IMR-90 (cell line): Measurements from ENCODE around the gene ID3. TPM values are rescaled to one million over a fixed set of nuclear protein-coding genes. Genes with fewer than 3 reads are reported as not detected.

ENCODE experiments used
- ATAC-seq: fragments of 200-7000 bp; cut with Tn5 transposase; 2 replicates; pipeline ENCODE4 v1.9.1; 2020; ENCODE audit warnings: low read depth, mild to moderate bottlenecking, moderate library complexity
- BruUV-seq: library from RNA; stranded (reverse); fragments of 400-500 nt; replicated peaks from 2 replicates; lab custom pipeline; 2021; lab: Mats Ljungman, UMichigan
- CTCF ChIA-PET: fragments of 300-600 bp; formaldehyde crosslinking; extraction: SDS; loops from one replicate; lab custom pipeline; 2021; ENCODE audit warnings: antibody characterized with exemption; lab: Yijun Ruan, JAX
- POLR2A ChIA-PET: fragments of 300-600 bp; sonication (Branson Sonifier 250); formaldehyde crosslinking; loops from one replicate; lab custom pipeline; 2022; ENCODE audit warnings: antibody characterized with exemption; ENCODE audit not compliant: unreplicated experiment; lab: Charles Lee
- DNase-seq: peaks from one replicate; pipeline ENCODE4 v3.0.0; 2013
- H2AFZ ChIP-seq: replicated peaks from 2 replicates; pipeline ENCODE3; 2013; ENCODE audit warnings: low read length, mild to moderate bottlenecking; ENCODE audit not compliant: poor library complexity
- H2AK5ac ChIP-seq: 2 replicates; pipeline ENCODE4 v1.6.1; 2013; ENCODE audit warnings: low read depth, low read length, inconsistent platforms
- H2AK9ac ChIP-seq: replicated peaks from 2 replicates; pipeline ENCODE3; 2013; ENCODE audit warnings: mild to moderate bottlenecking, low read depth, low read length, moderate library complexity; ENCODE audit not compliant: poor library complexity
- H2BK120ac ChIP-seq: 2 replicates; pipeline ENCODE4 v1.6.1; 2013; ENCODE audit warnings: low read depth, low read length, inconsistent platforms
- H2BK15ac ChIP-seq: 3 replicates; pipeline ENCODE4 v1.6.1; 2013; ENCODE audit warnings: low read depth, low read length, inconsistent platforms
- H2BK20ac ChIP-seq: 2 replicates; pipeline ENCODE4 v1.6.1; 2013; ENCODE audit warnings: low read depth, mild to moderate bottlenecking, inconsistent platforms, low read length, moderate library complexity
- H2BK5ac ChIP-seq: 2 replicates; pipeline ENCODE4 v1.6.1; 2013; ENCODE audit warnings: mild to moderate bottlenecking, low read depth, low read length, inconsistent platforms; ENCODE audit not compliant: poor library complexity, severe bottlenecking
- H3K14ac ChIP-seq: replicated peaks from 2 replicates; pipeline ENCODE4 v1.6.1; 2013; ENCODE audit warnings: low read depth, low read length, inconsistent platforms
- H3K18ac ChIP-seq: 2 replicates; pipeline ENCODE4 v1.6.1; 2013; ENCODE audit warnings: low read depth, low read length, control low read depth
- H3K23ac ChIP-seq: 2 replicates; pipeline ENCODE4 v1.6.1; 2013; ENCODE audit warnings: low read depth, low read length, inconsistent platforms
- H3K27ac ChIP-seq: 2 replicates; pipeline ENCODE4 v1.5.1; 2013; ENCODE audit warnings: mild to moderate bottlenecking, control low read depth, low read length; ENCODE audit not compliant: insufficient read depth
- H3K27me3 ChIP-seq: 2 replicates; pipeline ENCODE4 v1.6.1; 2013; ENCODE audit warnings: low read length; ENCODE audit not compliant: control insufficient read depth, insufficient read depth
- H3K36me3 ChIP-seq: 2 replicates; pipeline ENCODE4 v1.6.1; 2013; ENCODE audit warnings: low read length, mixed read lengths; ENCODE audit not compliant: control insufficient read depth, insufficient read depth
- H3K4ac ChIP-seq: 2 replicates; pipeline ENCODE4 v1.6.1; 2013; ENCODE audit warnings: low read depth, low read length, inconsistent platforms
- H3K4me1 ChIP-seq: 2 replicates; pipeline ENCODE4 v1.6.1; 2013; ENCODE audit warnings: low read length, mixed read lengths; ENCODE audit not compliant: control insufficient read depth, insufficient read depth
- H3K4me2 ChIP-seq: 2 replicates; pipeline ENCODE4 v1.6.1; 2013; ENCODE audit warnings: low read depth, mild to moderate bottlenecking, control low read depth, low read length, moderate library complexity
- H3K4me3 ChIP-seq: 2 replicates; pipeline ENCODE4 v1.5.1; 2013; ENCODE audit warnings: low read depth, mild to moderate bottlenecking, control low read depth, low read length, moderate library complexity; ENCODE audit not compliant: insufficient read depth
- H3K56ac ChIP-seq: 2 replicates; pipeline ENCODE4 v1.6.1; 2013; ENCODE audit warnings: low read length, inconsistent platforms; ENCODE audit not compliant: insufficient read depth; ENCODE audit errors: extremely low read depth
- H3K79me1 ChIP-seq, 2 experiments: 2 replicates each; pipeline ENCODE4 v1.6.1; 2013; ENCODE audit warnings: low read length in 2 of 2, inconsistent platforms in 1 of 2, low read depth in 1 of 2
- H3K9ac ChIP-seq: 2 replicates; pipeline ENCODE4 v1.6.1; 2013; ENCODE audit warnings: low read depth, low read length, control low read depth
- H3K9me1 ChIP-seq: 2 replicates; pipeline ENCODE4 v1.6.1; 2013; ENCODE audit warnings: low read length, inconsistent platforms; ENCODE audit not compliant: insufficient read depth
- H3K9me3 ChIP-seq: 2 replicates; pipeline ENCODE4 v1.6.1; 2013; ENCODE audit warnings: low read length; ENCODE audit not compliant: control insufficient read depth, insufficient read depth
- H4K20me1 ChIP-seq: 2 replicates; pipeline ENCODE4 v1.6.1; 2013; ENCODE audit warnings: low read length, inconsistent platforms; ENCODE audit not compliant: insufficient read depth
- H4K5ac ChIP-seq: 2 replicates; pipeline ENCODE4 v1.6.1; 2013; ENCODE audit warnings: mild to moderate bottlenecking, low read depth, low read length, control low read depth
- H4K8ac ChIP-seq, 2 experiments: 2 replicates each; pipeline ENCODE4 v1.6.1; 2013; ENCODE audit warnings: low read depth in 2 of 2, low read length in 2 of 2, control low read depth in 1 of 2, inconsistent platforms in 1 of 2
- H4K91ac ChIP-seq: 2 replicates; pipeline ENCODE4 v1.6.1; 2013; ENCODE audit warnings: low read depth, low read length, inconsistent platforms; ENCODE audit not compliant: insufficient read depth
- BHLHE40 ChIP-seq: fragments of 150-350 bp; IDR thresholded peaks from 2 replicates; pipeline ENCODE4 v1.6.1; 2016; ENCODE audit warnings: mild to moderate bottlenecking, low read depth, low read length
- CHD1 ChIP-seq: IDR thresholded peaks from 2 replicates; pipeline ENCODE4 v1.6.1; 2012; ENCODE audit warnings: low read depth, low read length, improper control_type of control experiment
- CTCF ChIP-seq: conservative IDR thresholded peaks from 2 replicates; pipeline ENCODE4 v1.5.1; 2012; ENCODE audit warnings: mild to moderate bottlenecking, low read depth, low read length, improper control_type of control experiment
- FOS ChIP-seq: fragments of 150-350 bp; IDR thresholded peaks from 2 replicates; pipeline ENCODE4 v1.6.1; 2016; ENCODE audit warnings: low read depth, low read length
- MAFK ChIP-seq: IDR thresholded peaks from 2 replicates; pipeline ENCODE4 v1.6.1; 2012; ENCODE audit warnings: low read depth, low read length, improper control_type of control experiment
- MAZ ChIP-seq: IDR thresholded peaks from 2 replicates; pipeline ENCODE4 v1.6.1; 2012; ENCODE audit warnings: low read depth, mild to moderate bottlenecking, low read length, improper control_type of control experiment, moderate library complexity, borderline replicate concordance
- MXI1 ChIP-seq: IDR thresholded peaks from 2 replicates; pipeline ENCODE4 v1.6.1; 2012; ENCODE audit warnings: low read depth, mild to moderate bottlenecking, low read length, moderate library complexity, borderline replicate concordance
- NFE2L2 ChIP-seq: fragments of 150-350 bp; IDR thresholded peaks from 2 replicates; pipeline ENCODE4 v1.6.1; 2016; ENCODE audit warnings: low read depth, mild to moderate bottlenecking, low read length
- POLR2A ChIP-seq: IDR thresholded peaks from 2 replicates; pipeline ENCODE4 v1.6.1; 2012; ENCODE audit warnings: mild to moderate bottlenecking, low read depth, low read length
- RAD21 ChIP-seq: IDR thresholded peaks from 2 replicates; pipeline ENCODE4 v1.6.1; 2012; ENCODE audit warnings: low read length, improper control_type of control experiment
- RCOR1 ChIP-seq: IDR thresholded peaks from 2 replicates; pipeline ENCODE4 v1.6.1; 2012; ENCODE audit warnings: mild to moderate bottlenecking, low read length, improper control_type of control experiment; ENCODE audit not compliant: insufficient replicate concordance
- RFX5 ChIP-seq: IDR thresholded peaks from 2 replicates; pipeline ENCODE4 v1.8.0; 2012; ENCODE audit warnings: low read depth, mild to moderate bottlenecking, low read length, moderate library complexity
- SMC3 ChIP-seq: fragments of 150-350 bp; IDR thresholded peaks from 2 replicates; pipeline ENCODE4 v1.6.1; 2016; ENCODE audit warnings: low read depth, mild to moderate bottlenecking, antibody characterized with exemption, low read length, moderate library complexity
- USF2 ChIP-seq: fragments of 150-350 bp; IDR thresholded peaks from 2 replicates; pipeline ENCODE4 v1.6.1; 2017; ENCODE audit warnings: mild to moderate bottlenecking, antibody characterized with exemption, low read length, low read depth
- WGBS, 2 experiments: methylation state at CpG; one replicate each; pipeline versions ENCODE4 v1.1.5 to v1.1.7; 2013; ENCODE audit warnings: missing lambda C conversion rate in 2 of 2; ENCODE audit not compliant: insufficient read length in 1 of 2; ENCODE audit errors: extremely low coverage in 2 of 2; 5-methylcytosine and 5-hydroxymethylcytosine counted together
- dilution Hi-C: fragments of 300-500 bp; cut with HindIII; formaldehyde crosslinking; loops from one replicate; pipeline ENCODE4 v1.14.3; 2018; ENCODE audit warnings: low sequenced_read_pairs; ENCODE audit not compliant: unreplicated experiment
- in situ Hi-C: fragments of 300-500 bp; cut with MboI; formaldehyde crosslinking; loops from 3 replicates; pipeline ENCODE4 v1.14.3; 2019; ENCODE audit warnings: low sequenced_read_pairs, inconsistent platforms, mixed read lengths
- intact Hi-C: fragments of 100-400 bp; cut with micrococcal nuclease; formaldehyde crosslinking; loops from 2 replicates; pipeline ENCODE4 v1.10.0; 2022
- polyA plus RNA-seq, 3 experiments: library from polyadenylated mRNA; depleted of rRNA; stranded (reverse); fragments of >200 nt; gene quantifications; 2 replicates each; pipeline ENCODE4 v1.2.3, GENCODE V29; 2012; ENCODE audit warnings: low replicate concordance in 1 of 3
- total RNA-seq: library from RNA; depleted of rRNA; stranded (reverse); fragments of >200 nt; gene quantifications from 2 replicates; pipeline ENCODE4 v1.2.3, GENCODE V29; 2012

ID3 gene
- total and polyA plus RNA-seq, 2 of the 4 experiments (the other 2 are of a cell fraction), result 109 to 304 TPM

- in situ Hi-C loops, result no loop called here
- H3K18ac ChIP-seq, result no peak overlapping the region
- no peak overlapping the region for H2BK15ac ChIP-seq
- no peak overlapping the region for H3K9ac ChIP-seq
- no peak overlapping the region for H4K8ac ChIP-seq
- H3K9me1 ChIP-seq, result peaks cover 2% of the 10 kb centered on the region; the same call in 1 of the 2 replicates
- TF ChIP-seq RAD21 (no peak), MXI1 (no peak), CHD1 (no peak), BHLHE40 (no peak), CTCF (no peak), SMC3 (no peak), NFE2L2 (no peak), POLR2A (no peak), RFX5 (no peak), USF2 (no peak), RCOR1 (no peak), MAFK (no peak), MAZ (no peak), FOS (no peak)
- H3K79me1 ChIP-seq, result no peaks in the 10 kb centered on the region; a peak in 1 of 4 replicates
- H2AK9ac ChIP-seq, result no peak overlapping the region
- H3K4me1 ChIP-seq, result peaks cover 4% of the 10 kb centered on the region; the same call in 1 of the 2 replicates
- H3K9me3 ChIP-seq, result no peaks in the 10 kb centered on the region
- H4K91ac ChIP-seq, result no peak overlapping the region
- intact Hi-C loops, result no loop called here
- no peak overlapping the region for H2AK5ac ChIP-seq
- H3K23ac ChIP-seq, result no peak overlapping the region
- no peak overlapping the region for H3K27ac ChIP-seq
- H4K20me1 ChIP-seq, result no peaks in the 10 kb centered on the region
- 44% methylated on average over 3 of the region's 9 CpGs; no CpG with 5 or more reads in 1 of the 2 experiments for WGBS, 2 experiments
- H3K36me3 ChIP-seq, result no peaks in the 10 kb centered on the region
- H2BK5ac ChIP-seq, result no peak overlapping the region
- H3K4me3 ChIP-seq, result no peak overlapping the region
- no peak overlapping the region for H3K4me2 ChIP-seq
- dilution Hi-C loops, result no loop called here
- DNase-seq (no peak), ATAC-seq (no peak)
- H3K27me3 ChIP-seq, result no peaks in the 10 kb centered on the region
- ChIA-PET POLR2A (no interaction called here), CTCF (interaction anchor here (0.7 kb wide), 1 partner anchor 15 kb away, joined by 3 read pairs; no protein-coding TSS in a partner anchor)
- H3K56ac ChIP-seq, result no peak overlapping the region
- H3K14ac ChIP-seq, result no peak overlapping the region
- H2BK120ac ChIP-seq, result no peak overlapping the region
- no peak overlapping the region for H4K5ac ChIP-seq
- H2AFZ ChIP-seq, result no peak overlapping the region
- H2BK20ac ChIP-seq, result no peak overlapping the region
- no peak overlapping the region for H3K4ac ChIP-seq
- no TSS peak for BruUV-seq
Measured at GRCh38 chr1:23524716-23525401, 34.4 kb downstream of the ID3 start.
